Endometrial microvascular endothelial cells (primary cell): Measurements from ENCODE around the gene PLXNA3. TPM values are rescaled to one million over a fixed set of nuclear protein-coding genes. Genes with fewer than 3 reads are reported as not detected.

ENCODE experiments used
- in situ Hi-C: cut with HindIII; loops from 2 replicates; pipeline ENCODE4 v1.10.0; 2017; ENCODE audit warnings: low sequenced_read_pairs, low pct_unique_long_range_greater_than_20kb; ENCODE audit errors: inconsistent ontology term
- total RNA-seq: library from RNA; depleted of rRNA; stranded (reverse); fragments of >200 nt; gene quantifications from one replicate; pipeline ENCODE4 v1.2.3, GENCODE V29; 2015; ENCODE audit errors: inconsistent ontology term

PLXNA3 gene
- total RNA-seq, 1 donor from 2014 or later, result 8.9 TPM

- in situ Hi-C loops, result no loop called here
Measured at GRCh38 chrX:154449618-154450017, 8.5 kb upstream of the PLXNA3 start.

GRCh38 chrX:154450312-154450711 lies 7.8 kb upstream of the PLXNA3 start:
- in situ Hi-C loops, result no loop called here

GRCh38 chrX:154452823-154453222 lies 5.3 kb upstream of the PLXNA3 start:
- in situ Hi-C loops, result no loop called here

DNA sequence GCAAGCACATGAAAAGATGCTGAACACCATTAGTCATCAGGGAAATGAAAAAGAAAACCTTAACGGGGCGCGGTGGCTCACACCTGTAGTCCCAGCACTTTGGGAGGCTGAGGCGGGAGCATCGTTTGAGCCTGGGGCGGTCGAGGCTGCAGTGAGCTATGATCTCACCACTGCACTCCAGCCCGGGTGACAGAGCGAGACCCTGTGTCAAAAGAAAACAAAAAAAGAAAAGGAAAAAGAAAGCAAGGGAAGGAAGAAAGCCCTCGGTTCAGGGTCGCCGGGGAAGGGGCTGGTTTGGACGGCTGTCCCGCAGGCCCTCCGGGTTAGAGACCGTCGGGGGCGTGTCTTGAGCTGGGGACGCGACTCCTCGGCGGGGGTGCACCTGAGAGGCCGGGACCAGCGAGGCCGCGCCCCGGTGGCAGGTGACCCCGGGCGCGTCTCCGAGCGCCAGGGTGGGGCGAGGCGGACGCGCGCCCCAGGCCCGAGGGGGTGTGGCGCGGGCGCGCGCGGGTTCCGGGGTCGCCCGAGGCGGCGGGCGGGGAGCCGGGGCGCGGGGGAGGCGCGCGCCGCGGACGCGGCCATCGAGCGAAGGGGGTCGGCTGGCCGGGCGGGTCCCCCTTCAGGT lies 478 bp upstream of the PLXNA3 start:
- in situ Hi-C loops, result no loop called here

GRCh38 chrX:154458954-154459778 lies 1.1 kb downstream of the PLXNA3 start:
- in situ Hi-C loops, result no loop called here

DNA sequence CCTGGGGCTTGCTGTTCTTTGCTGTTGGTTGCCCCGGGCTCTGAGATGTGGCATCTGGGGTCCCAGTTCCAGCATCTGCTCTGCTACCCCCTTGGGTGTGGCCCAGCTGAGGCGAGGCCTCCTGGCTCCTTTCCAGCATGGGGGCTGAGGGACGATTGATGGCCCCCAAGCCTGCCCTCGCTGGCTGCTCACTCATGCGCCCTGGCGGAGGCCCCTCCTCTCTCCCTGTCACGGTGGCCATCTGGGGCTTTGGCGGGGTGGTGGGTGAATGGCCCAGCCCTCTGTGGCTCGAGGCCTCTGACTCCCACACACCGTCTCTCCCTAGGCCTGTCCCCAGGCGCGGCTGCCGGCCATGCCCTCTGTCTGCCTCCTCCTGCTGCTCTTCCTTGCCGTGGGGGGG lies 1.8 kb downstream of the PLXNA3 start:
- in situ Hi-C loops, result no loop called here

DNA sequence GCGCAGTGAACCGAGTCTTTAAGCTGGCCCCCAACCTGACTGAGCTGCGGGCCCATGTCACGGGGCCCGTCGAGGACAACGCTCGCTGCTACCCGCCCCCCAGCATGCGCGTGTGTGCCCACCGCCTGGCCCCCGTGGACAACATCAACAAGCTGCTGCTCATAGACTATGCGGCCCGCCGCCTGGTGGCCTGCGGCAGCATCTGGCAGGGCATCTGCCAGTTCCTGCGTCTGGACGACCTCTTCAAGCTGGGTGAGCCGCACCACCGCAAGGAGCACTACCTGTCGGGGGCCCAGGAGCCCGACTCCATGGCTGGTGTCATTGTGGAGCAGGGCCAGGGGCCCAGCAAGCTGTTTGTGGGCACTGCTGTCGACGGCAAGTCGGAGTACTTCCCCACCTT lies 2.2 kb downstream of the PLXNA3 start:
- in situ Hi-C loops, result no loop called here

DNA sequence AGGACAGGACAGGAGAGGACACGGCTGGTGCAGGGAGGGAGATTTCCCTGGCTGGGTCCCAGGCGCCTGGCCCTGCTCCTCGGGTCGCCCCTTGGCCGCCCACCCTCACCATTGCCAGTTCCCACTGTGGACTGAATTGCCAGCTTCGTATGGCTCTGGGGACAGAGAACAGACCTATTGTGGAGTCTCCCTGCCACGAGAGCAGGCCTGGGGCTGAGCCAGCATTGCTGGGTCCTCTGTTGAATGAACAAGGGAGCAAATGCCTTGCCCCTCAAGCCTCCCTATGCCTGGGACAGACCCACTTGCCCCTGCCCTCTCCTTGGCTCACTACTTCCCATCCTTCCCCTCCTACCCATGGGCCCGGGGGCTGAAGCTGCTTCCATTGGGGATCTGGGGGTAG lies 4.3 kb downstream of the PLXNA3 start:
- in situ Hi-C loops, result no loop called here

GRCh38 chrX:154463611-154464220 lies 5.6 kb downstream of the PLXNA3 start:
- in situ Hi-C loops, result no loop called here

DNA sequence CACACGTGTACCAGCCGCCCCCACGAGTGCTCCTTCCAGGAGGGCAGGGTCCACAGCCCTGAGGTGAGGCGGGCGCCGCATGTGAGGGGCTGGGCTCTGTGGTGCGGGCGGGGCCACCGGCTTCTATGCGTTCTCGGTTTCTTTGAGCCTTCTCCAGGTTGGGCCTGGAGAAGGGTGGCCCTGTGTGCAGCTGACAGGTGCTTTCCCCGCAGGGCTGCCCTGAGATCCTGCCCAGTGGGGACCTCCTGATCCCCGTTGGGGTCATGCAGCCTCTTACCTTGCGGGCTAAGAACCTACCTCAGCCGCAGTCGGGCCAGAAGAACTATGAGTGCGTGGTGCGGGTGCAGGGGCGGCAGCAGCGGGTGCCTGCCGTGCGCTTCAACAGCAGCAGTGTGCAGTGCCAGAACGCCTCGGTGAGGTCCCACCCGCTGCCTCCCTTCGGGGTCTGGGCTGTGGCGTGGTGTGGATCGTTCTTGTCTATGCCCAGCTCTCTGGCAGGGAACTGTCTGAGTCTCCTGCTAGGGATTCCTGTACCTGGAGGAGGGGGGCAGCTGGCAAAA lies 6.8 kb downstream of the PLXNA3 start:
- in situ Hi-C loops, result no loop called here

GRCh38 chrX:154465601-154466000 lies 7.5 kb downstream of the PLXNA3 start:
- in situ Hi-C loops, result no loop called here

DNA sequence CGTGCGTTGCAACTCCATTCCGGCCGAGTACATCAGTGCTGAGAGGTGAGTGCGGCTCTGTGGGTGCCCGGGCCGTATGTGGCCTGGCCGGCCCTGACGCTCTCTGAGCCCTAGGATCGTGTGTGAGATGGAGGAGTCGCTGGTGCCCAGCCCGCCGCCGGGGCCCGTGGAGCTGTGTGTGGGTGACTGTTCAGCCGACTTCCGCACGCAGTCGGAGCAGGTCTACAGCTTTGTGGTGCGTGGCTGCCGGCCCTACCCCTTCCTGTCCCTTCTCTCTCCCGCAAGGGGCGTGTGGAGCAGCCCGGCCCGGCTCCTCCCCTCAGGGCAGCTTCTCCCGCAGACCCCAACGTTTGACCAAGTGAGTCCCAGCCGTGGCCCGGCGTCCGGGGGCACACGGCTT lies 8.0 kb downstream of the PLXNA3 start:
- in situ Hi-C loops, result no loop called here

GRCh38 chrX:154466907-154467306 lies 8.8 kb downstream of the PLXNA3 start:
- in situ Hi-C loops, result no loop called here

DNA sequence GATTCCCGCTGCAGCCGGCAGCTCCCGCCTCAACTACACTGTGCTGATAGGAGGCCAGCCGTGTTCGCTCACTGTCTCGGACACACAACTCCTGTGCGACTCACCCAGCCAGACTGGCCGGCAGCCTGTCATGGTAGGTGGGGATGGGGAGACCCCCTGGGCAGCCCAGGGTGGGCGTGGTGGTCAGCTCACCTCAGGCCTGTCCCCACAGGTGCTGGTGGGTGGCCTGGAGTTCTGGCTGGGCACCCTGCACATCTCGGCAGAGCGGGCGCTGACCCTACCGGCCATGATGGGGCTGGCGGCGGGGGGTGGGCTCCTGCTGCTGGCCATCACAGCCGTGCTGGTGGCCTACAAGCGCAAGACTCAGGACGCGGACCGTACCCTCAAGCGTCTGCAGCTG lies 9.5 kb downstream of the PLXNA3 start:
- in situ Hi-C loops, result no loop called here

GRCh38 chrX:154468217-154468616 lies 10.1 kb downstream of the PLXNA3 start:
- in situ Hi-C loops, result no loop called here

DNA sequence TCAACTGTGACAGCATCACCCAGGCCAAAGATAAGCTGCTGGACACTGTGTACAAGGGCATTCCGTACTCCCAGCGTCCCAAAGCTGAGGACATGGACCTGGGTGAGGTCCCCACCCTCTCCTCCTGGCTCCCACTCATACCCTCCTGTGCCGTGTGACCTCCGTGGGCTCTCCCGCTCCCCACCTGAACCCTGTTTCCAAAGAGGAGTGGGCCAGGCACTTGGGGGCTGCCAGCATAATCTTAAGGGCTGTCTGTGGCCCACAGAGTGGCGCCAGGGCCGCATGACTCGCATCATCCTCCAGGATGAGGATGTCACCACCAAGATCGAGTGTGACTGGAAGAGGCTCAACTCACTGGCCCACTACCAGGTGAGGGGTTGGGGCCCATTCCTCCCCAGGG lies 11.0 kb downstream of the PLXNA3 start:
- in situ Hi-C loops, result no loop called here

GRCh38 chrX:154469880-154470279 lies 11.8 kb downstream of the PLXNA3 start:
- in situ Hi-C loops, result no loop called here

DNA sequence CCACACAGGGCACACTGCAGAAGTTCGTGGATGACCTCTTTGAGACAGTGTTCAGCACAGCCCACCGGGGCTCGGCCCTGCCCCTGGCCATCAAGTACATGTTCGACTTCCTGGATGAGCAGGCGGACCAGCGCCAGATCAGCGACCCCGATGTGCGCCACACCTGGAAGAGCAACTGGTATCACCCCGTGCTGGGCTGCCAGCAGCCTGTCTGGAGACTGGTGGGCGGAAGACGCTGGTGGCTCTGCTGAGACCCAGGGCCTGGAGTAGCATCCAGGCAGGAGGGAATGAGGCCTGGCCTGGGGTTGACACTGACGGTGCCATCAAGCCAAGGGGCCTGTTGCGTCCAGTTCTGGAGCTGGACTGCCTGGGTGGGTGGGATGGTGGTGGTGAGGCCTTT lies 12.4 kb downstream of the PLXNA3 start:
- in situ Hi-C loops, result no loop called here

DNA sequence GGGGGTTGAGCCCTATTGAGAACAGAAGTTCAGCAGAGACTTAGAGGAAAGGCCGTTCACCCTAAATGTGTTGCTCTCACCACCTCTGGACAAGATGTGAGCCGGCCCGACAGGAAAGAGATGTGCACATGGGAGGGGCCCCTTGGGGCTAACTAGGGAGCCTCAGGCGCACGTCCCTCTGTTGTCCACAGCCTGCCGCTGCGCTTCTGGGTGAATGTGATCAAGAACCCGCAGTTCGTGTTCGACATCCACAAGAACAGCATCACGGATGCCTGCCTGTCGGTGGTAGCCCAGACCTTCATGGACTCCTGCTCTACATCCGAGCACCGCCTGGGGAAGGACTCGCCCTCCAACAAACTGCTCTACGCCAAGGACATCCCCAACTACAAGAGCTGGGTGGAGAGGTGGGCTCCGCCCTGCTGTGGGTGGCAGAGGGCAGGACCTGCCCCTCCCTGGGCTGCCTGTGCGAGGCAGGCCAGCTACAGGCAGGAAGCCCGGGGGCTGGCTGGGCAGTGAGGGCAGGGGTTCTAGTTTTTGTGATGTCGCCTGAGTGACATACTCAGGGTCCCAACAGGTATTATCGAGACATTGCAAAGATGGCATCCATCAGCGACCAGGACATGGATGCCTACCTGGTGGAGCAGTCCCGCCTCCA lies 13.0 kb downstream of the PLXNA3 start:
- in situ Hi-C loops, result no loop called here
